ENCODE data around the gene CNEP1R1. TPM values are rescaled to one million over a fixed set of nuclear protein-coding genes. Genes with fewer than 3 reads are reported as not detected.

Gene CNEP1R1
- total RNA-seq, 2 experiments from 2014 or later, result 19.9 to 24.1 TPM

DNA sequence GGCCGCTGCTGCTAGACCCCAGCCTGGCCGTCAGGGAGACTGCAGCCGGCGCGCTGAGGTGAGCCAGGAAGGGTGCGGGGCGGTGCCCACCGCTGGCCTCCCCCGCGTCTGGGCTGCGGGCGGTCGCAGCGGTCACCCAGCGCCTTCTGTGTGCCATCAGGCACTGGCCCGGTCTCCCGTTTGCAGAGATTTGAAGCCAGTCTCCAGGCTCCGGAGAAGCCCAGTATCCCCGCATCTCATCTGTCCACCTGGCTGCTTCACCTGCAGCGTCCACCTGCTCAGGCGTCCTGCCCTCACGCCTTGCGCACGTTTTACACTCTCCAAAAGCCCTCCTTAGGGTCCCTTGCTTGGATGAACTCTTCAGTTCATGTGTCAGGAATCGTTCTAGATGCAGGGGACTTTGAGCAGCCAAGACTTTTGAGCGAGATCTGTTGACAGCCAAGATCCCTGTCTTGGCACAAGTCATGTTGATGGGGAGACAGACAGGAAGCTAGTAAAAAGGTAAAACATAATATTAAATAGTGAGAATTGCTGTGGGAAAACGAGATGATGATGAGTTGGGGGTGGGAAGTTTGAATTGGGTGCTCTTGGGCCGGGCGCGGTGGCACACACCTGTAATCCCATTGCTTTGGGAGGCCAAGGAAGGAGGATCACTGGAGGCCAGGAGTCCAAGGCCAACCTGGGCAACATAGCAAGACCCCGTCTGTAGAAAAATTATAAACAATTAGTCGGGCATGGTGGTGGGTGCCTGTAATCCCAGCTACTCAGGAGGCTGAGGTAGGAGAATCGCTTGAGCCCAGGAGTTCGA, 41.7 kb downstream of the CNEP1R1 start:
- Histone ChIP-seq H4K20me1 (ENCODE audit: insufficient read depth, low read length) (peaks cover 5% of the 10 kb centered on the region; the same call in 1 of the 2 replicates), H3K4me1 (ENCODE audit: insufficient read depth, low read length, poor library complexity, severe bottlenecking) (peaks cover 26% of the 10 kb centered on the region), H3K4me2 (ENCODE audit: low read length) (peak overlapping the region; percentile 81), H3K36me3 (ENCODE audit: insufficient read depth, low read length) (peaks cover 40% of the 10 kb centered on the region; the same call in 1 of the 2 replicates), H3K4me3 (ENCODE audit: low read depth, low read length, poor library complexity, severe bottlenecking) (peak overlapping the region; percentile 80), H2AFZ (ENCODE audit: low read length) (peak overlapping the region; percentile 97; the same call in 1 of the 2 replicates), H3K9me2 (ENCODE audit: insufficient read depth, low read length) (no peaks in the 10 kb centered on the region), H3K27ac (ENCODE audit: low read depth, low read length, poor library complexity, severe bottlenecking) (peak overlapping the region; percentile 89), H3K79me2 (ENCODE audit: insufficient read depth, low read depth, low read length) (peaks cover 28% of the 10 kb centered on the region), H3K9me3 (ENCODE audit: low read length) (no peaks in the 10 kb centered on the region)
- ChIA-PET POLR2A (interaction anchor here (0.6 to 2.4 kb wide), 11 partner anchors 10 to 221 kb away, joined by 3 to 11 read pairs (median 4); partner anchors contain the start of genes CNEP1R1 and TENT4B), CTCF (ENCODE audit: unreplicated experiment) (interaction anchor here (2.7 kb wide), 1 partner anchor 144 kb away, joined by 21 read pairs; no protein-coding TSS in a partner anchor)
- TF ChIP-seq EZH2phosphoT487 (IDR thresholded peaks at IDR 0.05; ENCODE audit: borderline replicate concordance, low read depth, low read length), result no peak
- TF ChIP-seq, protein P1, sequence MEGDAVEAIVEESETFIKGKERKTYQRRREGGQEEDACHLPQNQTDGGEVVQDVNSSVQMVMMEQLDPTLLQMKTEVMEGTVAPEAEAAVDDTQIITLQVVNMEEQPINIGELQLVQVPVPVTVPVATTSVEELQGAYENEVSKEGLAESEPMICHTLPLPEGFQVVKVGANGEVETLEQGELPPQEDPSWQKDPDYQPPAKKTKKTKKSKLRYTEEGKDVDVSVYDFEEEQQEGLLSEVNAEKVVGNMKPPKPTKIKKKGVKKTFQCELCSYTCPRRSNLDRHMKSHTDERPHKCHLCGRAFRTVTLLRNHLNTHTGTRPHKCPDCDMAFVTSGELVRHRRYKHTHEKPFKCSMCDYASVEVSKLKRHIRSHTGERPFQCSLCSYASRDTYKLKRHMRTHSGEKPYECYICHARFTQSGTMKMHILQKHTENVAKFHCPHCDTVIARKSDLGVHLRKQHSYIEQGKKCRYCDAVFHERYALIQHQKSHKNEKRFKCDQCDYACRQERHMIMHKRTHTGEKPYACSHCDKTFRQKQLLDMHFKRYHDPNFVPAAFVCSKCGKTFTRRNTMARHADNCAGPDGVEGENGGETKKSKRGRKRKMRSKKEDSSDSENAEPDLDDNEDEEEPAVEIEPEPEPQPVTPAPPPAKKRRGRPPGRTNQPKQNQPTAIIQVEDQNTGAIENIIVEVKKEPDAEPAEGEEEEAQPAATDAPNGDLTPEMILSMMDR (conservative IDR thresholded peaks at IDR 0.05; ENCODE audit: low read length), result no peak
- no TSS peak for BruUV-seq (replicated peaks)
- DNase-seq (ENCODE audit: low spot score), result peak; percentile 4
- intact Hi-C loops (cut with micrococcal nuclease; ENCODE audit: unreplicated experiment), result loop anchor here (1.0 to 10.0 kb wide), 5 partner anchors 42 to 298 kb away; partner anchors contain the start of genes BRD7, CNEP1R1 and TENT4B

- no peak overlapping the region for H2AFZ ChIP-seq (ENCODE audit: low read length)
- H3K4me2 ChIP-seq (ENCODE audit: low read length), result peak overlapping the region; percentile 81
- BruUV-seq (replicated peaks), result no TSS peak
- peaks cover 26% of the 10 kb centered on the region for H3K4me1 ChIP-seq (ENCODE audit: insufficient read depth, low read length, poor library complexity, severe bottlenecking)
- intact Hi-C loops (cut with micrococcal nuclease; ENCODE audit: unreplicated experiment), result loop anchor here (1.0 to 10.0 kb wide), 5 partner anchors 43 to 297 kb away; partner anchors contain the start of genes BRD7, CNEP1R1 and TENT4B
- peaks cover 45% of the 10 kb centered on the region; the same call in 1 of the 2 replicates for H3K36me3 ChIP-seq (ENCODE audit: insufficient read depth, low read length)
- DNase-seq (ENCODE audit: low spot score), result peak; percentile 71
- peak overlapping the region; percentile 14 for H3K27ac ChIP-seq (ENCODE audit: low read depth, low read length, poor library complexity, severe bottlenecking)
- H4K20me1 ChIP-seq (ENCODE audit: insufficient read depth, low read length), result peaks cover 5% of the 10 kb centered on the region; the same call in 1 of the 2 replicates
- H3K9me2 ChIP-seq (ENCODE audit: insufficient read depth, low read length), result no peaks in the 10 kb centered on the region
- H3K79me2 ChIP-seq (ENCODE audit: insufficient read depth, low read depth, low read length), result peaks cover 28% of the 10 kb centered on the region
- peak overlapping the region; percentile 80 for H3K4me3 ChIP-seq (ENCODE audit: low read depth, low read length, poor library complexity, severe bottlenecking)
- POLR2A ChIA-PET, result interaction anchor here (0.6 to 2.4 kb wide), 9 partner anchors 9 to 1719 kb away, joined by 3 to 6 read pairs (median 4); partner anchors contain the start of genes CNEP1R1 and TENT4B
- H3K9me3 ChIP-seq (ENCODE audit: low read length), result no peaks in the 10 kb centered on the region
- TF ChIP-seq EZH2phosphoT487 (IDR thresholded peaks at IDR 0.05; ENCODE audit: borderline replicate concordance, low read depth, low read length), result no peak
- TF ChIP-seq, protein P1 (conservative IDR thresholded peaks at IDR 0.05; ENCODE audit: low read length), result peak; percentile 74
- CTCF ChIA-PET (ENCODE audit: unreplicated experiment), result interaction anchor here (0.5 to 2.7 kb wide), 2 partner anchors 144 to 198 kb away, joined by 4 to 21 read pairs; no protein-coding TSS in a partner anchor
These were observed 42.3 kb downstream of the CNEP1R1 start for GRCh38 chr16:50067290-50067853.

Data from OCI-LY7 (cell line).